Measurements from ENCODE around the gene TRIM2. TPM values are rescaled to one million over a fixed set of nuclear protein-coding genes. Genes with fewer than 3 reads are reported as not detected.

The TRIM2 gene
- polyA plus RNA-seq, 4 donors, result 79.6 to 84.0 (median 81.3) TPM

DNA sequence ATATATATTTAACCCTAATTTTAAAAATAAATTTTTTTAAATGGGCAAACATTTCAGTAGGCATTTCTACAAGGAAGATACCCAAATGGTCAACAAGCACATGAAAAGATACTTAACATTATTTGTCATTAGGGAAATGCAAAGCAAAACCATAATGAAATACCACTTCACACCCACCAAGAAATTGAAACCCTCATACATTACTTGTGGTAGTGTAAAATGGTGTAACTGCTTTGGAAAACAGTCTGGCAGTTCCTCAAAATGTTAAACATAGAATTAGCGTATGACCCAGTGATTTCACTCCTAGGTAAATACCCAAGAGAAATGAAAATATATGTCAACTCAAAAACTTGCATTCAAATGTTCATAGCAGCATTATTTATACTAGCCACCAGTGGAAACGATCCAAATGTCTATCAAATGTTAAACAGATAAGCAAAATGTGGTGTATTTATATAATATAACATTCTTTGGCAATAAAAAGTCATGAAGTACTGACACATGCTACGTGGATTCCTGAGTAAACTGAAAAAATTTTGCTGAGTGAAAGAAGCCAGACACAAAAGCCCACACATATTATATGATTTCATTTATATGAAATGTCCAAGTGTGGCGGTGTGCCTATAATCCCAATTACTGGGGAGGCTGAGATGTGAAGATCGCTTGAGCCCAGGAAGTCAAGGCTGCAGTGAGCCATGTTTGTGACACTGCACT, 16.6 kb downstream of the TRIM2 start:
- no peak for DNase-seq (ENCODE audit: low read depth in 4 of 4, low spot score in 2 of 4)

DNA sequence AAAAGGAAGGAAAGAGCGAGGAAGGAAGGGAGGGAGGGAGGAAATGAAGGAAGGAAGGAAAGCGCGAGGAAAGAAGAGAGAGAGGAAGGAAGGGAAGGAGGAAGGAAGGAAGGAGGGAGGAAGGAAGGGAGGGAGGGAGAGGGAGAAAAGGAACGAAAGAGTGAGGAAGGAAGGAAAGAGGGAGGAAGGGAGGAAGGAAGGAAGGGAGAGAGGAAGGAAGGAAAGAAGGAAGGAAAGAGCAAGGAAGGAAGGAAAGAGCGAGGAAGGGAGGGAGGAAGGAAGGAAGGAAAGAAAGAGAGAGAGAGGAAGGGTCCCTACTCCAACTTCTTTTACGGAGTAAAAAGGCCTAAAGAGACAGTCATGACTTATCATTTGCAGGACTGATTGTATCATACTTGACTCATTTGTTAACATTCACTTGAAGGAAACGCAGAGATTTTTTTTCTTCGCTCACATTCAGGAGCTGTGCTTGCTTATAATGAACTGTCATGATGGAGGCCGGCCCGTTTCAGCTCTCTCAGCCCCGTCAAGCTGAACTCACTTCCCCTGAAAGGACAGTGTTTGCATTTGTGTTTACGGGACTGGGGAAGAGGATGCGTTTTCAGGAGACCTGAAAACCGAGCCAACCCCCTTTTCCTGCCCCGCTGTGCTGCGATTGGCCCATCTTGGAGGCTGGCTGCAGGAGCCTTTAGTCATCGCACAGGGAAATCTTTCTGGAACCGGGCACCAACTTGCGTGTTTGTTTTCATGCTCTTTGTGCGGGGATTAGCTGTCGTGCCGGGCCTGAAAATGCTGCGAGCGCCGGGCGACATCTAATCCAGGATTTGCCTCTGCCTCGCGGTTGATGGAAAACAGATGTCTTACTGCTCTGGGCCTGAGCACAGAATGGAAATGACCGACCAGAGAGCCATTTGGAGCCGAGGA, 17.8 kb downstream of the TRIM2 start:
- peak in 3 of 4 donors; percentile 68 to 77 (median 75) for DNase-seq (ENCODE audit: low read depth in 4 of 4, low spot score in 2 of 4)

DNA sequence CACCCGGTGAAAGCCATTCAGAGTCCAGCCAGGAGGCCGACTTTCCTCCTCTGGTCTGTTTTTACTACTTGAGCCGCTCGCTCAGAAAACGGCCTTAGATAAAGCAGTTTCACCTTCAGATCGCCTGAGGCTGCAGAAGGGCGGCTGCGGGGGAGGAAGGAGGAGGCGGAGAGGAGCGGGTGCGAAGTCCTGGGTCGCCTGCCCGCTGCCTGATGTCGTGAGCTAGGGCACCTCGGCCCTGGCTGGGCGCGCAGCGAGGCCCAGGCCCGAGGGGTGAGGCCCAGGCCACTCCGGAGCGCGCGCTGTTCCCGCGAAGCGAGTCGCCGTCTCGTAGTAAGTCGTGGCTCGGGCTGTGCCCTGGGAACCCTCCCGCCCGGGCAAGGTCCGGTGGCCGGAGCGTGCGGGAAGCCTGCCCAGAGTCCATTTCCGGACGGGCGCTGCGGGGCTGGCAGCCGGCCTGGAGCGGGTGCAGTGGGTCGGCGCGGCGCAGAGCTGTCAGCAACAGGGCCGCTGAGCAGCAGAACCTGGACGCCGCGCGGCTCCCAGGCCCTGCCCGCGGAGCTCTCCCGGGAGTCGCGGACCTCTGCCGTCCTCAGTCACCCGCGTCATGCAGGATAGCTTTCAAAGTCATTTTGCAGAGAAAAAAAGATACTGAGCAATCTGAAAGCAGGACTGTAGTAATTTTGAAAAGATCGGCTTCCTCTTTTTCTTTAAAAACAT, 18.6 kb downstream of the TRIM2 start:
- peak in 2 of 4 donors; percentile 33 to 53 for DNase-seq (ENCODE audit: low read depth in 4 of 4, low spot score in 2 of 4)

DNA sequence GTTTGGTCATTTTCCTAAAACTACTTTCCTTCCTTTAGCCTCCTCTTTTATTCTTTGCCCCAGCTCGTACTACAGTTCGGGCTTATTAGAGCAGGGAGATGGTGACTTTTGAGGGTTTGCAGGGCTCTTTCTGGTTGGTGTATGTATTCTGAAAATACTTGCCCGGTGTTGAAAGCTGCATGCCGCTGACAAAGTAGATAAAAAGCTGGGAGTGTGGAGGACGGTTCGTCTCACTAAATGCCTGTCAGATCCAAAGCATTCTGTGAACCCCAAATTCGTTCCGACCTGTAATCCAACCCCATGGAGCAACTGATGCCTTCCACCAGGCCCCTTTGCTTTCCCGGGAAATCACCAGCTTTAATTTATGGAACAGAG, 19.2 kb downstream of the TRIM2 start:
- DNase-seq (ENCODE audit: low read depth in 4 of 4, low spot score in 2 of 4), result no peak

DNA sequence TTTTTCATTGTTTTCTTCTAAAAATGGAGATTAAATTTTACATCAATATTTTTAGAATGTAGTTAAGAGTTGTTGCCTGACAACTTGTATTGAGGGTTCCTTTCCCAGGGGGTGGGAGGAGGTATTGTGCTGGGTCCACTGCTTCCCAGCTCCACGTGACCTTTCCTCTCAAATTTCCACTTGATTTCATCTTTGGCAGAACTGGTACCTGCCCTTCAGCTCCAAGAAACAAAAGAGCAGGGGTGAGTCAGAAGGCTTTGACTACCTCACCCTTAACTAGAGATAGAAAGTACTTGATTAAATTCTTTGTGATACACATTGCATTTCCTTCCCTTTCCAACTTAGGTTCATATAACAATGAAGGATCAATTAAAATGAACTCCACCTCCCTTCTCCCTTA, 19.7 kb downstream of the TRIM2 start:
- DNase-seq (ENCODE audit: low read depth in 4 of 4, low spot score in 2 of 4), result peak in 1 of 4 donors; percentile 43

DNA sequence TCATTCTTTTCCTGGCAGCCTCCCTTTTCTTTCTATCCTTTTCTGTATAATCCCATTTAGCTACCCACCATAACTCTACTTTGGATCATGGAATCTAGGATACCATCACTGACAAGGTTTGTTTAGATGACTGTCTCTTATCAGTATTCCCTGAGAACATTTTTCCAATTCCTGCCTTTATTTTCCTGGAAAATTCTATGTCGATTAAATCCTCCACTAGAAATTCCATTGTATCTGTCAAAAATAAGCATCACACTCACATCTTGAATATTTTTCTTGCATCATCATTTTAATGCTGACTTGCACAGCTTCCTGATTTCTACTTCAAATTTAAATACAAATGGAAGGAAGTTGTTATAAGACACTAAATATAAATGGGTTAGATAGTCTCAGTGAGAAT, 20.2 kb downstream of the TRIM2 start:
- DNase-seq (ENCODE audit: low read depth in 4 of 4, low spot score in 2 of 4), result no peak

DNA sequence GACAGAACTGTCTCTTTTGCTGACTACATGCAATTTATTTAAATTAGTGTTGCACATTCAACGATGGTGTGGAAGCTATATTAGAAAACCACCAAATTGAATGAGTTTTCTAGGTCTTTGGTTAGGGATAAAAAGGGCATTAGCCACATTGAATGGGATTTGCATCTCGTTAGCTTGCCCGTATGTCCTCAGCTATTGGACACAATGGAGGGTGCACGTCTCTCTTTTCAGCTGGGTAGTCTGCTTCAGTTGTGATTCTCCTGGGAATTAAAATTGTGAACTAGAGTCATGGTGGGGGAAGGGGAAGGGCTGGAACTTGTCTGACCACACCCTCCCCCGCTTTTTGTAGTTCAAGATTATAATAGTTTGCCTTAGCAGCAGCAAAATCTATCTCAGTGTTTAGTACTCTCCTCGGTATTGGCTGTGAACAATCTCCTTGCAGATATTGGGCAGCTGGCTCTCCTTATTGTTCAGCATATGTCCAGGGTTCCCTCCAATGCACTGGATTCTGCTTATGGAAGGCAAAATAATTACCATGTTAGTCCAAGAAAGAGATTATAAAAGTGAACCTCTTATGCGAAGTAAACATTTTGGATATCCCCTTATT, 23.3 kb downstream of the TRIM2 start:
- DNase-seq (ENCODE audit: low read depth in 4 of 4, low spot score in 2 of 4), result no peak

DNA sequence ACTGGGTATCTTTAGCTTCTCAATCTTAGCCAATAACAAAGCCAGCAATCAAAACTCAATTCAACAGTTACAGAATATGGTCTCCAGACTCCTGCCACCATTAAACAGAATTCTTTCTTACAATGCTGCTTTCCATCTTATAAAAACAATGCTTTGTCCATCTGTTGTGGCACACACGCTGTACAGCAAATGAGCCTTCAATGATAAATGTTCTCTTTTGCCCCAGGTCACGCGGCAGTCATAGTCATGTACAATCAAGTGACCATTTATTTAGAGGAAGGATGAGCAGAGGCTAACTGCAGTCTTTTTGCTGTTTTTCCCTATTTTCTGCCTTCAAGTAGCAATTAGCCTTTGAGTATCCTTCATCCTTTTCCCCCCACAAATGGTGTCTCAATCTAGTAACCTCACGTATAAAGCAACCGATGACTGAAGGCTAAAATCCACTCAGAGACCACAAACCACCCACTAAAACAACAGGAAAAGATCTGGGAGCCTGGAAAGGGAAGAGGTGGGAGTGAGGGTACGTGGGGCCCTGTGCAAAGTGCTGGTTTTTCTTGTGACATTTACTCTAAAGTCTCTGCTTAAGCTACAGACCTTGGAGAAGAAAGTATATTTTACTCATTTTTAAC, 24.4 kb downstream of the TRIM2 start:
- no peak for DNase-seq (ENCODE audit: low read depth in 4 of 4, low spot score in 2 of 4)

DNA sequence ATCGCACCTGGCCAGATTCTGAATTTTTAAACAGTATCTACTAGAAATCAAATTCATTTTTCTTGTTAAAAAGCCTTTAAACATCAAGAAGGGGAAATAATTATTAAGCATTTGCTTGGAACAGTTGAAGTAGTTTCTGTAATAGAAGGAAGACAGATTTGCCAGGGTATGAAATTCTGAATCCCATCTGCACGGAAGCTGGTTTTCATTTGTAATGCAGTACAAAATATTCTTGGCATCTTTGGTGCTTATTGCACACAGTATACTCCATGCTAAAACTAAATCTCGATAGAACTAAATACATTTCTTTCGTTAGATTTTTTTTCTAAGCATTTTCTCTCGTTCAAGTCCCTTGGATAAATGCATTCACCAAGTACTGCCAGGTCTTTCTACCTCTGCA, 25.3 kb downstream of the TRIM2 start:
- DNase-seq (ENCODE audit: low read depth in 4 of 4, low spot score in 2 of 4), result no peak

DNA sequence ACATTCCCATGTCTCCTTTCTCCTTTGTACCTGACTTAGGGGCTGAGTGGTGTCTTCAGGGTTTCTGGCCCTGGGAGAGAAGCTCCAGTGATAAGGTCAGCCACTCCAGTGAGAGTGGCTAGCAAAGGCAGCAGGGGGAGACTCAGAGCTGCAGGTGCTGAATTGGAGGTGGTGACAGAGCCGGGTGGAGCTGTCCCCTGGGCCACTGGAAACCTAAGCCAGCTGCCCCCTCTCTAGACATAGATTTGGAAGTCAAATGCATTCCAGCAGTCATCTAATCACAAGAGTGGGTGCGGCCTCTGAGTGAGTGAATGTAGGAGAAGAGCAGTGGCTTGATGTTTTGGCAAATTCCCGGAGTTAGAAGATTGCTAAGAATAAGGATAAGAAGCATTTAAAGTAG, 28.5 kb downstream of the TRIM2 start:
- DNase-seq (ENCODE audit: low read depth in 4 of 4, low spot score in 2 of 4), result no peak

DNA sequence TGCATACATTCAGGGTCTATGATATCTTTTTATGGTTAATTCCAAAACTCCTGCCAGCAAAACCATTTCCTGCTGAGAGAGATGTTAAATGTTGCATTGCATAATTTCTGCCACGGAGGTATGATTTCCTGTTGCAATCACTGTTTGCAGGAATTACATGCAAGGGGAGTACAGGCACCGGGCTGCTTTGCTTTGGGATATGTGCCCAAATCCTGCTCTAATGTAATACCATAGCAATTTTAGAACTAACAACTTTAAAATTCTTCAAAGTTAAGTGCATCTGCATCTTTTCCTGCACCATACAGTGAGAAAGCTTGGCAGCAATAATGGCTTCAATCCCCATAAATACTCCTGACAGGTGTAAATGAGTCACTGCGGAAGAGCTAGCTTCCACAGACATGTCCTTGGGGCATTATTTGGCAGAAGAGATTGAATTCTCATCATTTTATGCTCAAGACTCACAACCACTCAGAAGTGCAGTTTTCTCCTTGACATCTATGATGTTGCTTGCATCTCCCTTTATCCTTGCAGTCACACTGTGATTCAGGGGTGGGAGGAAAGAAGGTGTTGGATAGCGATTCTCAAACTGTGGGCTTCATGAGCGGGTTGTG, 29.6 kb downstream of the TRIM2 start:
- DNase-seq (ENCODE audit: low read depth in 4 of 4, low spot score in 2 of 4), result no peak

DNA sequence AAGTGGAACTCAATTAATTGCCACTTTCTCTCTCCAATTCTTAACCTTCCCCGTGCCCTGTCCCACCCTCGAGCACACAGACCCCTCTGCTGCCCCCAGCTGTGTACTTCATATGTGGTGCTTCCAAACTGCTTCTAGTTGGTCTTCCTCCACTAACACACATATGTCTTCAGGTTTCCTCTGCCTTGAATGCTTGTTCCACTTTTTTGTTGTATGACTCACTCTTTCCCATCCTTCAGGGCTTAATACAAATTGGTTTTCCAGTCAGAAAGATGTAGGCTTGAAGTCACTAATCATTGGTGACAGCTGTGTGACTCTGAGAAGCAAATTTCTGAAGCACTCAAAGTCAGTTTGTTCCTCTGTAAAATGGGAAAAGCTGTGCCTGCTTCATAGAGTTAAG, 30.6 kb downstream of the TRIM2 start:
- no peak for DNase-seq (ENCODE audit: low read depth in 4 of 4, low spot score in 2 of 4)

DNA sequence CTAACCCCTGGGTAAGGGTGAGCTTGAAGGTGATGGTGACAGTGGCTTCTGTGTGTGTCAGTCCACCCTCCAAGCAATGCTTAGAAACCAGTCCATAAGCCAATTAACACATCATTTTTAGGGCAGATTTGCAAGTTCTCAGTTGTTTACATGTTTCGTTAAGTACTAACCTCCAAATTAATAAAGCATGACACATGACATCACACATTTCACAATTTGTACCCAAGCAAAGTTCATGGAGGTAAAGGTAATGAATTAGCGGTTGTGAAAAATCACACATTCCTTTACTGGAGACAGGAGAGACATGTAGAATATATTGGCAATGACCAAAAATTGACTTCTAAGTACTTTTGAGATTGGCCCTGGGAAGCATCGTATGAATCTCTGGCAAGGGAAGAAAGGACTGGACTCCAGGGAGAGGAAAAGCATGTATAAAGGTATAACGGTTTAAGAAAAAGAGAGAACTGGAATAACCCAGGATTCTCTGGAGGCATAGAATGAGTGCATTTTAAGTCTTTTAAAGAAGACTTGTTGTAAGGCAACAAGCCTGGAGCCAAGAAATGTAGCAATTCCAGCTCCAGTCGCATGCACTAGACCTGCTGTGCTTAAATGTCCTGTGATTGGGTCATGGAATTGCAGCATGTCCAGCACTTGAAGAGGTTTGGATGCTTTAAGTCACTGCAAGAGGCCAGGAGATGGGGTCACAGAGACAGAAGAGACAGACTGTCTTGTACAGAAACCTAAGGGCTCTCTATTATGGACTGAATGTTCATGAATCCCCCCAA, 34.1 kb downstream of the TRIM2 start:
- DNase-seq (ENCODE audit: low read depth in 4 of 4, low spot score in 2 of 4), result no peak

DNA sequence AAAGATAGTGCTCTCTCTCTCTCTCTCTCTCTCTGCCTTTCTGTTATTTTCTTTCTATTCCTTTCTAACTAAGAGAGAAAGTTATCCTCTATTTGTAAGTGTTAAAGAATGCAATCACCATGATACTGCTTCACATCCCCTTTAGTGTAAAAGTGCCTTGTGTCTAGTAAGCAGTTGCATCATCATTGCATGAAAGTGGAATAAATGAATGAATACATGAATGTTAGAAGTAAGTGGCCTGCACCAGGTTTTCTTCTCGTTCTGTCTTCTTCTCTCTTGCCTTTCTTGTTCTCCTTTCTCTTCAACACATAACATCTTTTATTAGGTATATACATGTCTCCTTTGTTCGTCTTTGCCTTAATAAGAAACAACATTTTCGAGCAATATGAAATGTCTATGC, 35.2 kb downstream of the TRIM2 start:
- DNase-seq (ENCODE audit: low read depth in 4 of 4, low spot score in 2 of 4), result no peak

DNA sequence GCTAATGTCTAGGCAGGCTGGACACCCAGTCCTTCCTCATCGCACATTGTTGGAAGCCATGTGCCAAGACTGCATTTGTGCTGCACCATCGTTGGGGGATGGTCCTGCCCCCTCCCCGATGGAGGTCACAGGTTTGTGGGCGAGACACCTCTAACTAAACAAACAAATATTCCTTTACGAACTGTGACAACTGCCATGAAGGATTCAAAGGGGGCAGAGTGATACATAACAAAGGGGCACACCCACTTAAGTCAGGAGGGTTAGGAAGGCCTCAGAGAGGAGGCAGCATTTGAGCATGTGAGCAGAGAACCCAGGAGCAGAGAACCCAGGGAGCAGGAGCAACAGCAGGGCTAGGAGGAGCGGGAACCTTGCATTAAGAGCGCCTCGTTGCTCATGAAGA, 37.1 kb downstream of the TRIM2 start:
- no peak for DNase-seq (ENCODE audit: low read depth in 4 of 4, low spot score in 2 of 4)

DNA sequence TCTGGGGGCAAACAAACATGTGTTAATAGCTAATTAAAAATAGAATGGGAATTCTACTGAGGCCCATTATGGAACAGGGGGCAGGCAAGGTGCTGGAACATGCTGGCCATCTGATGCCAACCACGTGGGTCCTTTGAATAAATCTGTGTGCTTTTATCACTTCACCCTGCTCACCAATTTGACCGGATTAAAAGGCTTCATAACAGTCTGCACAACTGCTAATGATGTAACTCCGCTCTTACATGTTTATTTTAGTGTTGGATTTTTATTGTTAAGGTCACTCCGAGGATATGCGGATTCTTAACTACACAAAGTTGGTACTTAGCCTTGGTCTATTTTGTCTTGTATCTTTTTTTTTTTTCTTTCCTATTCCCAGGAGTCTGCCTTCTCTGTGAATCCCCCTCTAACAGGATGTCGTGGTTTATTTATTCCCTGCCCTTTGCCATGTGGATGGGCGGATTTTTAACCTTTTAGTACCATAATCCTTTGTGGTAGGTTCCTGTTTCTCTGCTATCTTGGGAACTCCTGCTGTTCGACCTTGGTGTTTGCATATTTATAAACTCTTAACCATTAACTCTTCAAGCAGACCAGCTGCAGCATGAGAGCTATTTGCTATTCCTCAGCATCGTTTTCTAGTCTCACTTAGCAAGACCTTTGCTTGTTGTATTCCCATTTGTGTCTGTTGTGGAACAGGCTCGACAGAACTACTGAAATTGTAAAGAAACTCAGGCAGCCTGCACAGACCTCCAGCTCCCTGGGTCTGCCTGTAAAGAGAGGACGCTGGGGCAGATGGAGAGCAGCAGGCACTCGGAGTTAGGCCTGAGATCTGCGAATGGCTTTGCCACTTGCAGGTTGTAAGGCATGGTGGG, 38.0 kb downstream of the TRIM2 start:
- DNase-seq (ENCODE audit: low read depth in 4 of 4, low spot score in 2 of 4), result no peak

DNA sequence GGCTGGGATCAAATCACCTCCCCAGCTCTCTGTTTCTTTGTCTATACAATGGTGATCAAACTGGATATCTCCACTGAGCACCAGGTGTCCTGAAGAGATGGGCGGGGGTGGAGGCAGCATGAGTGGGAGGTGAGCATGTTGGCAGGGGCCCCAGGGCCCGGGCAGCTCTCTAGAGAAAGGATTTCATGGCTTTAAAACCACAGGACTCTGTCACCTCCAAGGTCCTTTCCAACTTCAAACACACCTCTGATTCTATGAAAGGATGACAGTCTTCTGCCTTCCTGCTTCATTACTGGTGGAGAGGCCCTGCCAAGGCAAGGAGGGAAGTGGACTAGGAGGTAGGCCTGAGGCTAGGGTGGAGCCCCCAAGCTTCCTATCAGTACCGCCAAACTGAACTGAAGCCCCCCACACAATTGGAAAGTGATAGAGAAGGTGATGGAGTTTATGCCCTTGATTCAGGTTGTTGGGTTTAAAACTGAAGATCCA, 38.6 kb downstream of the TRIM2 start:
- no peak for DNase-seq (ENCODE audit: low read depth in 4 of 4, low spot score in 2 of 4)

DNA sequence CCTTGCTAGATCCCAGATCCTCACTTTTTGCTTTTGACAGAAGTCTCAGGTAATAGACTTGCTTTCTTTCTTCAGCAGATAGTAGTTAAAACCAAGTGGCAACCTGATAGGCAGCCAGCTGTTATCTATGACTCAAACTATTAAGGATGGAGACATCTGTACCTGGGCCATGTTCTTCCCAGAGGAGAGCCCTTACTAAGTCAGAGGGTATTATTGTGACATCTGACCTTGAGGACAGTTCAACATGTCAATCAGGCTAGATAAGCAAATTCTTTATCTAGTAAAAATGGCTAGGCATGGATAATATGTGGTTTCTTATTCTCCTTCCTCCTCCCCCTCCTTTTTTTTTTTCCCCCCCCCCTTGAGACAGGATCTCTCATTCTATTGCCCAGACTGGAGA, 39.2 kb downstream of the TRIM2 start:
- DNase-seq (ENCODE audit: low read depth in 4 of 4, low spot score in 2 of 4), result no peak
